ENCODE measurements around the gene MYL5.

GRCh38 chr4:726235-726787, 52.0 kb downstream of the MYL5 start:
- no peak for TF ChIP-seq CTCF (IDR thresholded peaks at IDR 0.05; ENCODE audit: low read depth, low read length, missing input control)
- TF ChIP-seq MAX (IDR thresholded peaks at IDR 0.05): no peak
- TF ChIP-seq REST (IDR thresholded peaks at IDR 0.05): no peak
- TF ChIP-seq YY1 (IDR thresholded peaks at IDR 0.05): no peak
- TF ChIP-seq SP1 (IDR thresholded peaks at IDR 0.05): no peak
- no peak for TF ChIP-seq TAF1 (conservative IDR thresholded peaks at IDR 0.05)
- TF ChIP-seq ATF3 (IDR thresholded peaks at IDR 0.05): no peak
- no peak for TF ChIP-seq HNF4A (conservative IDR thresholded peaks at IDR 0.05)
- no peak for TF ChIP-seq GABPA (IDR thresholded peaks at IDR 0.05 in 1 of 2, conservative IDR thresholded peaks at IDR 0.05 in 1 of 2)
- TF ChIP-seq EGR1 (IDR thresholded peaks at IDR 0.05; ENCODE audit: low read depth in 2 of 2): no peak

Measured in liver (tissue), 3 donors.